Measurements from ENCODE around the gene SPON1.
"Not testable (repeated sequence)": the region's sequence is repeated elsewhere in the genome, so short reads cannot be mapped to it uniquely, and the experiment has no call there.

Gene SPON1

GRCh38 chr11:14266622-14267021 lies 304.1 kb downstream of the SPON1 start:
- H3K4me3 ChIP-seq (ENCODE audit: low read depth, low read length) = no peak overlapping the region
- no peak for TF ChIP-seq CTCF (IDR thresholded peaks at IDR 0.05; ENCODE audit: borderline replicate concordance, insufficient read depth, low read depth, low read length)

- no peak for TF ChIP-seq CTCF (IDR thresholded peaks at IDR 0.05; ENCODE audit: borderline replicate concordance, insufficient read depth, low read depth, low read length)
- H3K4me3 ChIP-seq (ENCODE audit: low read depth, low read length) = no peak overlapping the region
Measured at GRCh38 chr11:14267861-14268635, 305.5 kb downstream of the SPON1 start.

GRCh38 chr11:14269692-14270573 lies 307.4 kb downstream of the SPON1 start:
- no peak for TF ChIP-seq CTCF (IDR thresholded peaks at IDR 0.05; ENCODE audit: borderline replicate concordance, insufficient read depth, low read depth, low read length)
- H3K4me3 ChIP-seq (ENCODE audit: low read depth, low read length) = no peak overlapping the region

- TF ChIP-seq CTCF (IDR thresholded peaks at IDR 0.05; ENCODE audit: borderline replicate concordance, insufficient read depth, low read depth, low read length) = no peak
- H3K4me3 ChIP-seq (ENCODE audit: low read depth, low read length) = no peak overlapping the region
Measured at GRCh38 chr11:14270690-14271542, 308.4 kb downstream of the SPON1 start.

- no peak overlapping the region for H3K4me3 ChIP-seq (ENCODE audit: low read depth, low read length)
- TF ChIP-seq CTCF (IDR thresholded peaks at IDR 0.05; ENCODE audit: borderline replicate concordance, insufficient read depth, low read depth, low read length) = no peak
Measured at GRCh38 chr11:14273895-14274294, 311.4 kb downstream of the SPON1 start.

- no peak overlapping the region for H3K4me3 ChIP-seq (ENCODE audit: low read depth, low read length)
- no peak for TF ChIP-seq CTCF (IDR thresholded peaks at IDR 0.05; ENCODE audit: borderline replicate concordance, insufficient read depth, low read depth, low read length)
Measured at GRCh38 chr11:14275076-14275475, 312.6 kb downstream of the SPON1 start.

- H3K4me3 ChIP-seq (ENCODE audit: low read depth, low read length) = not testable (repeated sequence)
Measured at GRCh38 chr11:14278869-14279268, 316.3 kb downstream of the SPON1 start.

All from GM12875 (cell line).